ENCODE data around the gene FCHO2.

Gene FCHO2

DNA sequence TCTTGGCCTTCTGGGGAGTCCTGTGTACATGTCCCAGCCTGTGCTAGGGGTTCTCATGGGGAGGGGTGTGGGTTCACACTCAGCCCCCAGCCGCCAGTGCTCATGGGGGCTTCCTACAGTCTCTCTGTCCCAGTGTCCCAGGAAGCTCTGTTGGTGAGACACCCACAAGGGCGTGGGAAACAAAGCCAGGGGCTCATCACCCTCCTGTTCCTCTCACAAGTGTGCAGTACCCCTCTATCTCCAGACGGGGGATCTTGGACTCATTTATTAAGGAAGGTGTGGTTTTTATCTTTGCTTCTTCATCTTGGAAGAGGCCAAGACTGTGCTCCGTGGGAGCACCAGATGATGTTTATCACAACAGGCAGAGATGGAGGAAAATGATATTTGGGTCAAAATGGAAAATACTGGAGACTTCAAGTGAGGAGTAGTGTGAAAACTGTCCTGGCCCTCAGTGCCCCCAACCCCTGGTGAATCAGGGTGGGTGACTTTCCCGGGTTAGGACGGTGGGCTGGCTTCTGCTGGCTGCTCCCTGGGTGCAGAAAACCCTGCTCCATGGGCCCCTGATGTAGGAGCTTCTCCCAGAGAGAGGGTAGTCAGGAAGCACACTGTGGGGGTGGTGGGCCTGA, 179.7 kb downstream of the FCHO2 start:
- DNase-seq (ENCODE audit: low spot score) = no peak

DNA sequence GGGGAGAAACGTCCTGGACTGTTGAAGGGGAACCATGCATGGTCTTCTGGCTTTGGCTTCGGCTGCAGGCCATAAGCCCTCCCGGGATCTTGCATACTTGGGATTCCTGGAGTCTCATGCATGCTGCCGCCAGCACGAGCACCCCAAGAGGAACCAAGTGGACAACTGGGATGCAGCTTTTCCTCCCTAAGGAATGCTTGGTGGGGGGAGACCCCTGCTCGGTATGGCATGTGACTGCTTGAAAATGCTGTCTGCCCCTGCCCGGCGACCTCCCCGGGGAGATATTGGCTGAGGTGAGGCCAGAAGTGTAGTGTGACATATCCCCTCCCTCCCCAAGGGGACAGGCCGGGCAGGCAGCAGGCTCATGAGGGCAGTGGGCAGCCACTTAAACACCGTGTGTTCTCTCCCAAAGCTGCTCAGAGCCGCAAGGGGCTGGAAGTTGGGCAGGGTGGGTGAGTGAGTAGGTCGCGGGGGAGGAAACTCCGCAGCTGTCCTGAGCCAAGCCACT, 180.3 kb downstream of the FCHO2 start:
- DNase-seq (ENCODE audit: low spot score) = no peak

DNA sequence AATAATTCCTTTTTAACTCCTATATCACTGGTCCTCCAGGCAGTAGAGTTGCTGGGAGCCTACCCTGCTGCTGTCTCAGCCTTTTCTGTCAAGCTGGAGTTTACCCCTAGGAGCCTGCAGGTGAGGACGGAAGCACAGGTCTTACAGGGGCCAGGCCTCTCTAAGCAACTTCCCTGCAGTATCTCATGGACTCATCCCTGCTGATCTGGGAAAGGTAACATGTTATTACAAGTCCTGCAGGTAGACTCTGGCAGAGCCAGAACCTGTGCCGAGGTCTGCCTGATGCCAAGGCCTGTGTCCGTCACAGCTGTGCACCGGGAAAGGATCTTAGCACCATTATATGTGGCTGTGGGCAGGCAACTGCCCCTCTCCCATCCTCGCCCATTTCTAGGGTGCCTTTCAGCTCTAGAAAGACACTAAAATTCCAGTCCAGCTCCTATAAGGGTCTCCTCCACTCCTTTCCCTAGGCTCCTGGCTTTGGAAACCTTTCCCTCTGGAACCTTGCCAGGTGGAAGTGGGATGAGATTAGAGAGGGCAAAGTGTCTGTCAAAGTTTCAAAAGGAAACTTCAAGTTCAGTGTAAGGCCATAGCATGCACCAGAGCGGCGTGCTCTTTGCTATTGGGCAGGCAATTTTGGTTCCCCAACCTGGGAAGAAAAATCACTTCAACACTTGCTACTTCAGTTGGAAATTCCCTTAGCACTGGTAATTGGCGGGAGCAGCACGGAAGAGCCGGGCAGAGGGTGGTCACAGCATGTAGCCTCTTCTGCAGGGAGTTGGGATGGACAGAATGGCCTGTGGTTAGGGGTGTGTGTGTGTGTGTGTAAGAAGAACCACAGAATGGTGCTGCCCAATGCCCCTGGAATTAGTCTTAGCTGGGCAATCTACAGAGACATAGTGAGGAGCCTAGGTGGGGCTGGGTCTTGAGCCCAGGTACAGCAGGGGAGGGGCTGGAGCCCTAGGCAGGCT, 182.0 kb downstream of the FCHO2 start:
- DNase-seq (ENCODE audit: low spot score) = no peak

DNA sequence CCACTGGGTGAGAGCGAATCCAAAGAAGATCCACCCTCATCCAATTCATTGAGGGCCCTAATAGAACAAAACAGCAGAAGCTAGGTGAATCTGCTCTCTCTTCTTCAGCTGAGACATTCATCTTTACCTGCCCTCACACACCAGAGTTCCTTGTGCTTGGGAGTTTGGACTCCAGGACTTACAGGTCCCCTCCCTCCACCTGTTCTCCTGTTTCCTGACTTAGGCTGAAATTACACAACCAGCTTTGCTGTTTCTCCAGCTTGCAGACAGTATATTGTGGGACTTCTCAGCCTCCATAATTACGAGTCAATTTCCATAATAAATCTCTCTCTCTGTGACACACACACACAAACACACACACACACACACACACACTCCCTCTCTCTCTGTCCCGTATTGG, 183.6 kb downstream of the FCHO2 start:
- DNase-seq (ENCODE audit: low spot score) = no peak
